HG03175 (cell line): Measurements from ENCODE around the gene TMEM18.

Experiments used
- ATAC-seq: cut with Tn5 transposase; IDR thresholded peaks from one replicate; pipeline ENCODE4 v1.9.1; 2021; ENCODE audit warnings: mild to moderate bottlenecking, moderate library complexity; ENCODE audit not compliant: unreplicated experiment

The TMEM18 gene

DNA sequence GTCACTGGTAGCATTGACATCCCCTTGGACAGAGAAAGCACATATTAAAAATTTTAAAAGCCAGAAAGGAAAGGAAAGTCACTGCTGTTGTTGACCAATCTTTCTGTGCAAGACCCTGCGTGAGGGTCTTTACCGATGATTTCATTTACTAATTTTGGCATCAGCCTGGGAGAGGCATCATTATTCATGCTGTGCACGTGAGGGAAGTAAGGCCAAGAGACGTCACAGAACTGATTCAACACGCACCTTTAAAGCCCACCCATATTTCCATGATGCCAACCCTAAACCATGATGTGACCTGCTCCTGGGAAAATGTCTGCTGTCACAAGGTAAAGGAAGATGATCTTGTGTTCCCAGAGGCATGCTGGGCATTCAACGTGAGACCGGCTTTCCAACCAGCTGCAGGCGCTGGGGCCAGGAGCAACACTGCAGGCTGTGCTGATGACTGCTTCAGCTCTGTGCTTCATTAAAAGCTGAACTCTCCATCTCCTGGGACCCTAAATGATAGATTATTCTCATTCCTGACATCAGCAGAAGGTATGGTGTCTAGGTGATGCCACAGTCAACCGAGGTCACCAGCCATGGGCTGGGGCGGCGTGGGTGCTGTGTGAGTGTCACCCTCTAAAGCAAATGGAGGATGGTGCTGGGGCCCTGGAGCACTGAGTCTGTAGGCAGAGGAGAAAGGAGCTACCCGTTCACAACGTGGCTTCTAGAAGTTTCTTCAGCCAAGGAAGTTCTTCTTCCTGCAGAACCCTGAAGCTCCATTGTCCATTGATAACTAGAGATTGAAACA lies 53.9 kb downstream of the TMEM18 start:
- ATAC-seq: no peak

DNA sequence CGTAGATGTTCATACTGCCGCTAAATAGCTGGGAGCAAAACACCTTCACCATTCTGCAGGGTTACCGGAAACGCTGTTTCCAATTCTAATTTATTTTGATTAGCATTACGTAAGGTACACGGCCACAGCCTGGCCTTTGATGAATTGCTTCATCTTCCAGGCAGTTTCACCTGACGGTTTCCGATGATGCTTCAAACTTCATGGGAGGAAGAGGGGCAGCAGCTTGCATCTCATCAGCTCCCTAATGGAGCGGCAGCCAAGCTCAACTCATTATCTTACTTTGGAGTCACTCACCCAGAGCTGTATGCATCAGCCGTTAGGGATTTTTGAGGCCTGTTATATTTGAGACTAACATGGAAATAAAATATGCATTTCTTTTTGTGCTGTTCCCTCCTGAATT lies 54.8 kb downstream of the TMEM18 start:
- no peak for ATAC-seq

DNA sequence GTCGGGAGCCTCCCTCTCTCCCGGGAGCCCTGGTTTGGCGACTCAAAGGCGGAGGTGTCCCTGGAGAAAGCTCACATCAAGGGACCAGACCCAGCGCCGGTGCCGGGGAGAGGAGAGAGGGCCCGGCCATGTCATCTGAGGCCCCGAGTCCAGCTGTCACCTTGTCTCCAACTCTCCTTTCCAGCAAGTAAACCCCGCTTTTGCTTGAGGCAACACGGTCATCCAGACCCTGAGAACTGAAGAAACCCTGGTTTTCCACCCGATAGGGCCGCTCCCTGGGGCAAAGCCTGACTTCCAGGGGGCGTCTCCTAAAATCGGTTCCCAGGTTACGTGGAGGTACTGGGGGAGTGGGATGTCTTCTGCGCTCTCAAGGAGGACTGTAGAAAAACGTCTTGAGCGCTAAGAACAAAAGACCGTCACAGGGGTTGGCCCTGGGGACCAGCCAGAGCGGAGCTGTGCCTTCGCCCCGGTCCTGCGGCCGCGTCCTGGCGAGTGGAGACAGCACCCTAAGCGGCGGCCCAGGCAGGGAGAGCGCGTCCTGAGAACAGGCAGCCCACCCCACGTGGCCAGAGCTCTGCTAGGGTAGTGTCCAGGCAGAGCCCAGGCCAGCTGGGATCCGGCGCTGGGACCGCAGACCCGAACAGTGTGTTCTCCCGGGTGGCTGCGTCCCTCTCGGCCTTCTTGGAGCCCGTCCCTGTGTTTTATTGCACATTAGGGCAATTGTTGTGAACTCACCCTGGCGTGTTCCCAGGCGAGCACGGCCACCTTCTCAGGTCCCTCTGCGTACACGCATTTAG lies 55.7 kb downstream of the TMEM18 start:
- no peak for ATAC-seq

DNA sequence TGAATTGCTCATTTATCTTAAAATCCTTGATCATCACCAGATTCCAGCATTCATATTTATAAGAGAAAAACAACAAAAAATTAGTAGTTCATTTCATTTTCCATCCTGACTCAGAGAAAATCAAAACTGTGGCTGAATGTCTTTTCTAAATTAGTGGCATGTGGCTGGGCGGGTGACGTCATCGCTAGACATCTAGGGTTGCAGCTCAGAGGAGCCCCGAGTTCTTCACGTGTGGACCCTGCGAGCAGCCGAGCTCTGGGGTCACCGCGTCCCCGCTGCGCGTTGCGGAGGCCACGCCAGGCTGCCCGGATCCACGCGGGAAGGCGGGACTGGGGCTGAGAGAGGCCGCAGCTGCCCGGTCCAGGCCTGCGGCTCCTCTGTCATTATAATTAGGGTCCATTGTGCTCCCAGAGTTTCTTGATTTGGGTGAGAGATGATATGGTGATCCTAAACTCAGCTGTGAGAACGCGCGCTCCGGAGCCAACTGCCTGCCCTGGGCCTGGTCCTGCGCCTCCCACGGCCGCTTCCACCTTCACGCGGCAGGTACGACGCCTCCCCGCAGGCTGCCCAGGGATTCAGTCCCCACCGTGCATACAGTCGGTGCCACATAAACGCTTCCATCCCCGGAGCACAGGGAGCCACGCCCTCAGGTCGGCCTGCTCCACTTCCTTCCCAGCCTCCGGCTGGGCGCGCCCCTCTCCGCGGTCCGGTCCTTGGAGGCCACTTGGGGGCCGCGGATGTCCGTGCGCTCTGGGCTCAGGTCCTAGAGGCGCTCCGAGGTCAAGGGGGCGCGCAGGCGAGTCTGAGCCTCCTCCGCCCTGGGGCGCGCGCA lies 56.5 kb downstream of the TMEM18 start:
- no peak for ATAC-seq

DNA sequence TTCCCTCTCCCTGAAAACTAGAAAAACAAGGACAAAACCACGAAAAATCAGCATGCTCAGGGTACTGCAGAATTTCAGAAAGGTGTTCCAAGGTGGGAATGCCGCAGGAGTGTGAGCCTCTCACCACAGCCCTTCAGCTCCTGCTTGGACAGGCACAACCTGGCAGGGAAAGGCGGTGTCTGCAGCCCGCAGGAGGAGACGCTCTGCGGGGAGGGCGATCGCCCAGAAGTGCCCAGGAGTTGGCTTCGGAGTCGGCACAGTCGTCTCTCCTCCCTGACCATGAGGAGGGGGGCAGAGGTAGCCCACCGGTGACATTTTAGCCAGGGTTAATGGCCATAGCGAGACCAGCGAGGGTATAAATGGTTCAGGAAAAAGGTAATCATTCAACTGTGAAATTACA lies 57.2 kb downstream of the TMEM18 start:
- no peak for ATAC-seq

DNA sequence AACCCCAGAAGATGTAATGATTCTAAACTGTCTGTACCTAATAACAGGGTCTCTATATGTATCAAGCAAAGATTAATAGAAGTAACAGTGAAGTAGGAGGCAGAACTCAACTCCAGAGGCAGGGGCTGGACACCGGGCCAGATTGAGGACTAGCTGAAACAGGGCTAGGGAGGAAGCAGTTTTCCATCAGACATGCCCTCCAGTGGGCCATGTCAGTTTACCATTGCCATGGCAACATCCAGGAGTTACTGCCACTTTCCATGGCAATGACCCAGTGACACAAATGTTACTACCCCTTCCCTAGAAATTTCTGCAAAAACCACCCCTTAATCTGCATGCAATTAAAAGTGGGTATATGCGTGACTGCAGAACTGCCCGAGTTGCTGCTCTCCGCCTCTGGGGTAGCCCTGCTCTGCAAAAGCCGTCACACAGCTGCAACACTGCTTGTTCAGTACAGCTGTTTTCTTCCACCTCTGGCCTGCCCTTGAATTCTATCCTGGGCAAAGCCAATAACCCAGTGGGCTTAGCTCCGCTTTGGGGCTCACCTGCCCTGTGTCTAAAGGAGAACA lies 58.7 kb downstream of the TMEM18 start:
- no peak for ATAC-seq

DNA sequence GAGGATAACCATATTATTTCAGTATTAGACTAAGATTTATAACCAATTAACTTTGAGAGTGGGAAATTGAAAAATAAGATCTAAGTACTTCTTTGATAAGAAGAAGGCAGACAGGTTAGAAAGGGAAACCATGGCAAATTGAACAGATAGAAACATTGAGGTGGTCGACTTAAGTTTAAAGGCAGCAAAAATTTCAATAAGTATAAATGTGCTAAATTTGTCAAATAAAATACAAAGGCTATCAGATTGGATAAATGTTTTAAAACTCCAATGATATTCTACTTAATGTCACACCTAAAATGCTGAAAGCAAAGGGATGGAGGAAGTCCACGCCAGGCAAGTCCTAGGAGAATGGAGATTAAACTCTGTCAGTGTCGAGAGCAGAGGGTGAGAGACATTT lies 59.2 kb downstream of the TMEM18 start:
- ATAC-seq: no peak
